ENCODE measurements around the gene NSUN2.

Gene NSUN2

DNA sequence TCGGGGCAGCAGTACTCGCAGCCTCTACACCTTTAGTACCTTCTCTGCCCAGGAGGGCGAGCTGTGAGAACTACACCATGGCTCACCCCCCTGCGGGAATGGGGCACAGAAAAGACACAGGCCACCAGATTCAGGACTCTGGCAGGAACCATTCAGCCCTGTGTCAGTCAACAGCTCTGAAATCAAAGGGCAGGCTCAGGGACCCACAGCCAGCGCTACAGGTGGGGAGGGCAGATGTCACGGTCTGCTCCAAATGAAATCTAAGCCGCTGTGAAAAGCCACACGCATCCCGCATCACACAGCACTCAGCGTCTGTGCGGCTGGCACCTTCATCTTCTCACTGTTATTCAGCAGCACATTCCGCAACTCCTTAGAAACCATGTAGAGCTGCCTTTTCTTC is 27.9 kb downstream of the NSUN2 start:
- DNase-seq: no peak

DNA sequence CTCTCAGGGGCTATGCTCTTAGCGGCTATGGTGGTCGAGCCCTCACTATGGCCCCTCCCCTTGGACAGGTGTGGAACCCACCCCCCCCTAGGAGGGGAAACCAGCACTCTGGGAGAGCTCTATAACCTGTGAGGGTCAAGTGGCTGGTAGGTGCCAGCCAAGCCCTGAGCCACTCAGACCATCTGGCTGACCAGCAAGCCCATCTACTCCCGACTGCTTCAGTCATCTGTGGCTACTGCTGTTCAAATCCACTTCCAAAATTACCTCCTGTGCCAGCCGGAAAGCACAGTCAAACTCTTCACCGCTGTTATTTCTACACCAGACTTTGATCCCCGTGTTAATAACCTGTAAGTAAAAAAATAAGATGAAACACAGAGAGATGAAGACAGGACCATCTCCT is 28.5 kb downstream of the NSUN2 start:
- DNase-seq: no peak

DNA sequence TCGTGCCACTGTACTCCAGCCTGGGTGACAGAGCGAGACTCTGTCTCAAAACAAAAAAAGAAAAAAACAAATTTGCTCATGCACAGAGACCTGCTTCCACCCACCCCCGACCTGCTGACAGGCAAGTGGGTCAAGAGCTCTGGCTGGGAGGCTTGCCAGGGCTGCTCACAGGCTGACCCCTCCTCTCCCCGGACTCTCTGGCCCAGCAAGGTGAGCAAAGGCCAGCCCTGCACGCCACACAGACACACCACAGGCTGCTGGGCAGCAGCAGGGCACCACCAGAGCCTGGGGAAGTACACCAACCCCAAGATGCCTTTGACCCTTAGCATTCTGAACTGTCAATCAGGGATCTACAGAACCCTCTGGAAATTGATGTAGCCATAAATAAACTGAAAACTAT is 29.2 kb downstream of the NSUN2 start:
- DNase-seq: no peak

DNA sequence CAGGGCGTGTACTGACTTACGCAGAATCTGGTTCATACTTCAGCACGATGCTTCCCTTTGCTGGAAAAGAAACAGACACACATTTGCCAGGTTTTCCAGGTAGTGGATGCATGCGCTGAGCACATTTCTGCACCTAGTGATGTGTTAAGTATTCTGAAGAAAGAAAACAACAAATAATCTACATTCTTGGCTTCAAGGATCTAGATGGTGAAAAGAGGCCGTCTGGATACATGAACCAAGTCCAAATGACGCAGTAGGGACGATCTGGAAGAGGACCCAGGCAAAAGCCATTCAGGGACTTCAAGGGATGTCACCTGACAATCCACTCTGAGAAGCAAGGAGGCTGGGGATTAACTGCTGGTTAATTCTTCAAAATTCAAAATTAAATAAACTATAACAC is 30.4 kb downstream of the NSUN2 start:
- DNase-seq: no peak

DNA sequence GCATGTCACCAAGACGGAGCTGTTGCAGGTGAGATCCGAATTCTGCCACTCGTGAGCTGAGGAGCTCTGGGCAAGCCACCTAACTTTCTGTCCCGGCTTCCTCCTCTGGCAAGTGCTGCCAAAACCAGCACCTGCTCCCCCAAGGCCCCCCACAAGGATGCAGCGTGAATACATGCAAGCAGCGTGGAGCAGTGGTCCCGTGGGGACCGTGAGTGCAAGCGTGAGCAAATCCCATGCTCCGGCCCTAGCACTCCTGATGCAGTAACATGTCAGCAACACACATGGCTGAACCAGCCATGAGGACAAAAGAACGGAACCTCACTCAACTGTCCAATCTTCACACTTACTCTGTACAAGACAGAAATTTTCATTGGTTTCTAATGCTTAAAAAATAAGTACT is 31.0 kb downstream of the NSUN2 start:
- no peak for DNase-seq

DNA sequence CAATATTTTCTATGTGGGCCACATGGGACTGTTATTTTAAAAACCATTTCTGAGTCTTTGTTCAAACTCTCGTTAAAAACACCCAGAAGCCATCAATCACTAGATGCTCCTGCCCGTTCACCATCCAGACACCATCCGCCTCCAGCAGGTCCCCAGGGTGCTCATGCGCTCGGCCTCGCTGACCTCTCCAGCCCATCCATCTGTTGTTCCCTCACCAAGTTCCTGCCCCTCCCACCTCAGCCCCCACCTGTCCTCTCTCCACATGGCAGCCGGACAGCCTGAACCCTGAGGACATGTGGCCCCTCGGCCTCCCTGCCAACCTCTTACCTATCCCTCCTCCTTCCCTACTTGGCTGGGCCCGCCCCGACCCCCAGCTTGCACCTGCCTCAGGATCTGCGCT is 31.6 kb downstream of the NSUN2 start:
- no peak for DNase-seq

DNA sequence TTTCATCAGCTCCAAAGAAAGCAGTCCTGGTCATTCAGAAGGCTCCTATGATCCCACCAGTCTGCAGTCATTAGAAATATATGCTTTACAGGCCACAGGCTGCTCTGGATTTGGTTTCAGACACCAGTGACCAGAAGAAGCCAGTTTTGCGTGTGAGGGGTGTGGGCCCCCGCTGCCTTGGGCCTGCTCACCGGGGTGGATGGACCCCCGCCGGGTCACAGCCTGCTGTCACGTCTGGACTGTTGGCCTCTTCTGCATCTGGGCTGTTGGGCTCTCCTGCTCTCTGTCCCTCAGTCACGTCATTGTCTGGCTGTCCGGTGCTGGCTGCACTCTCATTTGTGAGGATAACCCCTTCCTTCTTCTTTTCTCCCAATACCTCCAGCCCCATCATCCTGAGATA is 33.1 kb downstream of the NSUN2 start:
- DNase-seq: no peak

DNA sequence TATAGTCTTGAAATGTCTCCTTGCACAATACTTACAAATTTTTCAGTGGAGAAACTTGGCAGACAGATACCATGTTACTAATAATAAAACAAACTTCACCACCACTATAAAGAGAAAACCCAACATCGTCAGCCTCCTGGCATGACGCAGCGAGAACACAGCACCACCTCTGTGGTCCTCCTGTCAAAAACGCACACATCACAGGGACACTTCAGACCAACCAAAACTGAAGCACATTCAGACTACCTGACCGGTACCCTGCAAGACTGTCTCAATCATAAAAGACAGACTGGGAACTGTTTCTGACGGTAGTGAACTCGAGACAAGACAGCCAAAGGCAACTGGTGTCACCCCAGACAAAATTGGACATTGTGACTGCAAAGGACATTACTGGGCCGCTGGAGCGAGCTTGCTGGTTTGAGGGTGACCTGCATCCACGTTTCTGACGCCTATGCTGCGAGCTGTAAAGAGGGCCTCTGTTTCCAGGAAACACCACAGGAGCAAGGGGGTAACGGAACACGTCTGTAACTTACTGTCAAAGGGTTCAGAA is 34.4 kb downstream of the NSUN2 start:
- peak in 1 of 56 donors; percentile 14 for DNase-seq

DNA sequence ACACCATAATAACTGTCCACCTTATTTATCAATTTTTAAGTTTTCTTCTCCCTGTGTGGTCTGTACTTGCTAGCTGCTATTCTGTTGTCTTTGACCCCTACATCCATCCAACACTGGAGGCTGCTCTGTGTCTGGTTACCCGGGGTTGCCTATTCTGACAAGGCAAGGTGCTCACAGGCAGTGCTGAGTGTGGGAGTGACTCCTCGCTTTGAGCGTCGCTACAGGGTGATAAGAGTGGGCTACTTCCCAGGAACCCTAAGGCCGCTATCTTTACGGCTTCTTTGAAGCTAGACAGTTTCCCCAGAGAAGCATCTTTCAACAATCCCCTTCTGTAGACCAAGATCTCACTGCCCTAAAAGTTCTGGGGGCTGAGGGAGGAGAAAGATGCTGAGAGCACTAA is 35.3 kb downstream of the NSUN2 start:
- no peak for DNase-seq

DNA sequence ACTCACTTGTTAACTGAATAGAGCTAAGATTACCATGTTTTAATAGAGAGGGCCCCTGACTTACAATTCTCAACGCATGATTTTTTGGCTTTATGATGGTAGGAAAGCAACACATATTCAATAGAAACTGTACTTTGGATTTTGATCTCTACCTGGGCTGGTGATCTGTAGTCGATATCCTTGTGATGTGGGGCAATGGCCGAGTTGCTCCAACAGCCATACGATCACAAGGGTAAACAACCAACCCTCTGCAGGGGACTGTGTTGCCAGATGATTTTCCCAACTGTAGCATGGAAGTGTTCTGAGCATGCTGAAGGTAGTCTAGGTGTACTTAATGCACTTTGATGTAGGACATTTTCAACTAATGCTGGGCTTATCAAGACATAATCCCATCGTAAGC is 36.5 kb downstream of the NSUN2 start:
- no peak for DNase-seq

DNA sequence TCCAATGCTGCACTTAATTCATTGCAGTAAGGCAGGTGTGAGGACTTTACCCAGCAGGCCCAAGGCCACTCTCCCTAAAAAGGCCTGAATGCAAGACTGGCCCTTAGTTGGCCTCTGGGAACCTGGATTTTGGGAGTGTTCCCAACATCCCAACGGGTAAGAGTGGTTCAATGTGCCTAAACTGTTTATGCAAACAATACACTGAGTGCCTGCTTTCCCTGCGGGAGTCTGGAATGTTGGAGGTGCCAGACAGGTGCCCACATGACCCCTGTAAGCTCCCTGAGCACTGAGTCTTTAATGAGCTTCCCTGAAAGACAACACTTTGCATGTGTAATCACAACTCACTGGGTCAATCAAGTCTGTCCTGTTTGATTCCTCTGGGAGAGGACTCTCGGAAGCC is 37.4 kb downstream of the NSUN2 start:
- DNase-seq: no peak

DNA sequence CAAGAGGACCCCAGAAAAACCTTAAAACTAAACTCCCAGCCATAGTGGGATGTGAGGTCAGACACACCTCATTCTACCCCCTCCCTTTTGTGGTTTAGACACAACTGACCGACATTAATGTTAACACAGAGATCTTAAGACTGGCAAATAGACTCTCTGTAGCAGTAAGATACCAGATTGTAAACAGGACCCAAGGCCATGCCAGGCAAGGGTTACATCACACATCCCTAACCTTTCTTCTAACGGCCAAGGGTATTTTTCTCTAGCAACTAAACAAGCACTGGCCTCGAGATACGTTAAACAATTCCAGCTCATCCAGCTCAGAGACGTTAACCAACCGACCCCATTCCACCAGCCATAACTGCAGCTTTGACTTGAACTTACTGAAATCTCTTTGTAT is 38.8 kb downstream of the NSUN2 start:
- DNase-seq: no peak

DNA sequence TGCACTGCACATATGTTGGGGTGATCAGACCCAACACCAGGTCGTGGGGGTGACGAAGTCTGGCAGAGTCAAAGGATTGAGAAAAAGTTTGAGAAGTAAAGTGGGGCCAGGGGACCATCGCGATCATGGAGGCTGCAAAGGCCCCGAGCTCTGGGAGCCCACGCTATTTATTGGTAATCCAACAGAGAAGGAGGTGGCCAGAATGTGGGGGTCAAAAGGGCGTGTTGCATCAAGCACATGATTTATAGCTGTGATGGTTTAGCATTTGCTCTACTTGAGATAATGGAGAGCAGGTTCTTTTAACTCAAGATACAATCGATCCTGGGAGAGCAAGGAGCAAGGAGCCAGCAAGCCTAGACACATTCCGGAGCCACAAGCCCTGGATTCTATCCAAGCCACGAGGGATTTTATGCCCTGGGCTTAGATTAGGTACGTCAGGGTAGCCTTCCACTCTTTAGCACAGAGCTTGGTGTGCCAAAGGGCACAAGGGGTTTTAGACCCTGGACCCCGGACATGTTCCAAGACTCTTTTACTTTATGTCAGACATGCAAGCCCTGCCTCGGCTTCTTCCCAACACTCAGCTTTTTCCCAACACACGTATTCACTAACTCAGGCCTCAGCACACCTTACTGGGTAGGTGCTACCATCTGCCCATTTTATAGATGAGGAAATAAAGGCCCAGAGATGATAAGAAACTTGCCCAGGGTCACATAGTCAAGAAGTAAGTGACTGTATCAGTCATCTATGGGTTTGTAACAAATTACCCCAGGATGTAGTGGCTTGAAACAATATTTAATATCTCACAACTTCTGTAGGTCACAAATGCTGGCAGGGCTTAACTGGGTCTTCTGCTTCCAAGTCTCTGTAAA is 39.5 kb downstream of the NSUN2 start:
- no peak for DNase-seq

DNA sequence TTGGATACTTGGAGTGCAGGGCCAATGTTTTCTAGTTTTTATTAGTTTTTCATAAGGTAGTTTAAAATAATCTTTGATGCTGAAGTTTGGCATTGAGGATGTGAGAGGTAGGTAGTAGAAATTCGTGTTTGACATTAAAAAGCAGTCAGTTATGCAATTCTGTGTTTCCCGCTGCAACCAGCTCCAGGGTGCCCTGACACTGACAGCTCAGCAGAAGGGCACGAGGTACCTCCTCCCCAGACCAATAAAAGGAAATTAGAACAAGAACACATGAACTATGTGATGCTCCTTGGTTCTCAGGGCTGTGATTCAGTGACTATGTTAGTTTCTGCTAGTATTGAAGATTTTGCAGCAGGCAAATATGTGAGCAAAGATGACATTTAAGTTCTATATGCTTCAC is 40.2 kb downstream of the NSUN2 start:
- no peak for DNase-seq

DNA sequence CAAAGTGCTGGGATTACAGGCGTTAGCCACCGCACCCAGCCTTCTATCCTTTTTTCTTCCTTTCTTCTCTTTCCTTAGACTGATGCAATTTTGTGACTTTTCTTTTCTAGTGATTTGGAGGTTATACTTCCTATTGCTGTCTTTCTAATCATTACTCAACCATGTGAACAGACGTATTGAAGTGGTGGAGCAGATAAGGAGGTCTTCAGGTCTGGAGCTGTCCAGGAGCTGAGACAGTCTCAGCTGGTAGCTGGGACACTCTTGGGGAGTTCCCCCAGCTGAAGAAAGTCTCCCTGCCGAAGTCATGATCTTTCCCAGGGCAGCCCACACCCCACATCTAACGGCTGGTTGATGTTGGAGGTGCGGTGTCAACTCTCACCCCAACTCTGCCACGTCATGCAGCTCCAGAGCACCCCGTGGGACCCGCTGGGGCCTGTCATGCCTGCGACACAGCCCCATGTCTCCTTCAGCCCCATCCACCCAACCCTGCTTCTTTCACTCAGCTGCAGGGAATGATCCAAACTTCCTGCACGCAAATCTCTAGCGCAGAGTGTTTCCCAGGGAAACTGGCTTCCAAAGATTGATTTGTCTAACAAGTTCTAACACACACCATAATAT is 41.1 kb downstream of the NSUN2 start:
- no peak for DNase-seq

DNA sequence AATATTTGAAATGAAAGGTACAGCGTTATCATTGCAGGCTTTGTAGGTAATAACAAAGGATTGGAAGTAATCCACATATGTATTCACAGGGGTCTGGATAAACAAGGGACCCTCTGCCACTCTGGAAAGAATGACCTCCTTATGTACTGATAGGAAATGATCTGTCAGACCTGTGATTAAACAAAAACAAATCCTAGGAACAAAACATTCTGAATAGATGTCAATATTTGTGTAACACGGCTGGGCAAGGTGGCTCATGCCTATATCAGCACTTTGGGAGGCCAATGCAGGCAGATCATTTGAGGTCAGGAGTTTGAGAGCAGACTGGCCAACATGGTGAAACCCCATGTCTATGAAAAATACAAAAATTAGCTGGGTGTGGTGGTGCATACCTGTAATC is 42.3 kb downstream of the NSUN2 start:
- DNase-seq: no peak

DNA sequence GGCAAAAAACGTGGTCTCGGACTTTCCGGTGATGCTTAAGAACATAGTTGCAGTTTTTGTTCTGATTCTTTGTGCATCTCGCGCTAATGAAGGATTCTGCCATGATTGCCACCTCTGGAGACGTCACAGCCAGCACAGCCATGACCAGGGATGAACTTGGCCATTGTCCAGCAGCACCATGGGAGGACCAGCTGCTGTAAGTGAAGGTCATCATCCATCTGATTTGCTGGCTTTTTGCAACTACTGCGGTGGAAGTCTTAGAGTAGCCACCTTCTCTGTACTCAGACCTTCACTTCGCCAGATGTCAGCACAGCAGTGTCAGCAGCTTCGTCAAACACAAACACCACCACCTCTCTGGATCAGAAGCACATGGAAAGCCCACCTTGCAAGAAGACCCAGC is 45.7 kb downstream of the NSUN2 start:
- no peak for DNase-seq

DNA sequence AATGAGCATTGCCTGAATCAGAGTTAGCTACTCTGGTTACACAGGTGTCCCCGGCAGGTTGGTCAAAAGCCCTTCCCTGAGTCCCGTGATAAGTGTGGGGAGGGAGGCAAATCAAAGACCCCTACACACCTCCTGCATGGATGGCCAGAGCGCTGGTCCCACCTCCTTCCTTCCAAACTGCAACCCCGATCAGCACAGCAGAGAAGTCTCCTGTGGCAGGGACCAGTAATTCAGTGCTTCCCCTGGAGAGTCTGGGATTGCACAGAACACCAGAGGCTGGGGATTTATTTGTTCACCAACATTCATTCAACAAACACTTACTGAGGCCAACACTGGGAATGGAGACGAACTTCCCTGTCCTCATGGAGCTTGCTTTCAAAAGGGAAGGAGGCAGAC is 46.2 kb downstream of the NSUN2 start:
- no peak for DNase-seq

DNA sequence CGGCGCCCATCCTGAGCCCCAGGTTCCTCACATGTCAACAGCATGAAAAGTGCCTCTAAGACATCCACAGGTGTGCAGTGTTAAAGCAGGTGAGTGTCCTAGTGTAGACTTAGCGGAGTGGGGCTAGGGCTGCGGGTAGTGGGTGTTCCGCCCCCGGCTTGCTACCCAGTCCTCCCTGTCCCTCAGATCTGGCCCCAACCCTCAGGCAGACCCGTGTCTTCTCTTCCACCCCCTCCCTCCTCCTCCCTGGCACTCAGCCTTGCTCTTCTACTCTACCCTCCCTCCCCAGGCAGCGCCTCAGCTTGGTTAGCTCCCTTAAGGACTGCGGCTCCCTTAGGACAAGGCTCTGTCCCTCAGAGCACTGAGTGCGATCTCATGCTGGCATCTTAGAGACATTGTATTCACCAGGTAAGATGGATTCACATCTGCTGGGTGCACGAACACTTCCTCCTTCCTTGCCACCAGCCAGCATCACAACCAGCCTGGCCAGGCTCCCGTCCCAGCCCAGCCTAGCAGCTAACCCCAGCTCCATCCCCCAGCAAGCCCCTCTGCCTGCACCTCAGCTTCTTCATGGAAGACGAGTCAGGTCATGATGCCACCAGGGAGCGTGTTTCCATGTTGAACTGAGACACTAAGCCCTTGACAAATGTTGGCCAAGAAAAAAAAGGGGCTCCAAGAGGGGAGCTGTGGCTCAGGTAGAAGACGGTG is 46.8 kb downstream of the NSUN2 start:
- no peak for DNase-seq

DNA sequence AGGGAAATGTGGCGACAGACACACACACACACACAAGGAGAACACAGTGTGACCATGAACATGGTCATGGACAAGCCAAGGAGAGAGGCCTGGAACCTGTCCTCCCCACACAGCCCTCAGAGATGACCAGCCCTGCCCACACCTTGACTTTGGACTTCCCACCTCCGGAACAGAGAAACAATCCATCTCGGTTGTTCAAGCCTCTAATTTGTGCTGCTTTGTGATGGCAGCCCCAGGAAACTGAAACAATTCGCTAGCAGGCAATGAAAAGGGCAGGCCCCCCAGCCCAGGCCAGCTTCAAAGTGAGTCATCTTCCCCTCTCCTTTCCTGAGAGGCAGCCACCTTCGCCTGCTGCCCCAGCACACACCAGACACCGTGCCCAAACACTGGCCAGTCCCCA is 47.7 kb downstream of the NSUN2 start:
- no peak for DNase-seq

DNA sequence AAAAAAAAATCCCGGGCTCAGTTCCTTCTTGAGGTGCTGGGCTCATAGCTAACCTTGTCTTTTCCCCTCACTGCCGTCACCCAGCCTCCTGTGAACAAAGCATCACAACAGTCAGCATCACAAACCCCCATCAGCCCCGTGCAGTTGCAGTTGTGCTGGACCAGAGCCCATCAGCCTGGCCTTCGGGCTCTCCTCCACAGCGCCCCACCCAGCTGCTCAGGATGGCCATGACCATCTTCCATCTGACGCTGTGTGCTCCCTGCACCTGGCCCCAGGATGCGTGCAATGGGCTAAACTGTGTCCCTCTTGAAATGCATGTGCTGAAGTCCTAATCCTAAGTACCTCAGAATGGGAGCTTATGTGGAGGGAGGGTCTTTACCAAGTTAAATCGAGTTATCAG is 48.1 kb downstream of the NSUN2 start:
- DNase-seq: no peak

DNA sequence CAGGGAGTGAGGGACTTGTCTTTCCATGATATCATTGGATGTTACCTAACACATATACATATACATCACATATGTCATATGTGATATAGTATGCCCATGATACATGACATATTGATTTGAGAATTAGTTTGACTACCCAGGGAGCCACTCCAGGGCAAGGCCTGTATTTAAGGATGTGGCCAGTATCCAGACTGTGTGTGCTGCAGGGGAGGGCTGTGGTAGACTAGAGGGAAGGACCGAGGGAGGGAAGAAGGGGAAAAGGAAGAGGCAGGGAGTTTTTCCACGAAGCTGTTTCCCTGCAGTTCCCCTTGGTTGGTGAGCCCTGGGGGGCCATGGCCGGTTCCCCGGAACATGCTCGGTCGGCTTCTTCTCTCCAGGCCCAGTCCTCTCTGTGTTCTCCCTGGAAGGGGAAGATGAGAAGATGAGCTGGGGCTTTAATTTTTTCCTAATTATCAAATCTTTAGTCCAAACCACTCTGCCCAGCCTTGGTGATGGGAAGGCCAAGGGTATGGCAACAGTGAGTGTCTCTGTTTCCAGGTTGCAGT is 48.7 kb downstream of the NSUN2 start:
- no peak for DNase-seq
